WI38 (cell line): ENCODE results near the gene SNPH.
A peak's percentile ranks its signal among the peaks of the same experiment; 100 is the strongest.

ENCODE experiments used
- H3K4me3 ChIP-seq: 2 replicates; pipeline ENCODE4 v1.5.1; 2011; ENCODE audit warnings: low read depth, mild to moderate bottlenecking, control low read depth, low read length
- TF ChIP-seq, protein P1 (sequence below): IDR thresholded peaks from 2 replicates; pipeline ENCODE4 v1.5.1; 2012; ENCODE audit warnings: low read depth, mild to moderate bottlenecking, control low read depth, low read length

Gene SNPH

GRCh38 chr20:1267161-1267560 lies 1.1 kb downstream of the SNPH start:
- TF ChIP-seq, protein P1, sequence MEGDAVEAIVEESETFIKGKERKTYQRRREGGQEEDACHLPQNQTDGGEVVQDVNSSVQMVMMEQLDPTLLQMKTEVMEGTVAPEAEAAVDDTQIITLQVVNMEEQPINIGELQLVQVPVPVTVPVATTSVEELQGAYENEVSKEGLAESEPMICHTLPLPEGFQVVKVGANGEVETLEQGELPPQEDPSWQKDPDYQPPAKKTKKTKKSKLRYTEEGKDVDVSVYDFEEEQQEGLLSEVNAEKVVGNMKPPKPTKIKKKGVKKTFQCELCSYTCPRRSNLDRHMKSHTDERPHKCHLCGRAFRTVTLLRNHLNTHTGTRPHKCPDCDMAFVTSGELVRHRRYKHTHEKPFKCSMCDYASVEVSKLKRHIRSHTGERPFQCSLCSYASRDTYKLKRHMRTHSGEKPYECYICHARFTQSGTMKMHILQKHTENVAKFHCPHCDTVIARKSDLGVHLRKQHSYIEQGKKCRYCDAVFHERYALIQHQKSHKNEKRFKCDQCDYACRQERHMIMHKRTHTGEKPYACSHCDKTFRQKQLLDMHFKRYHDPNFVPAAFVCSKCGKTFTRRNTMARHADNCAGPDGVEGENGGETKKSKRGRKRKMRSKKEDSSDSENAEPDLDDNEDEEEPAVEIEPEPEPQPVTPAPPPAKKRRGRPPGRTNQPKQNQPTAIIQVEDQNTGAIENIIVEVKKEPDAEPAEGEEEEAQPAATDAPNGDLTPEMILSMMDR: no peak
- H3K4me3 ChIP-seq: peak overlapping the region; percentile 76

DNA sequence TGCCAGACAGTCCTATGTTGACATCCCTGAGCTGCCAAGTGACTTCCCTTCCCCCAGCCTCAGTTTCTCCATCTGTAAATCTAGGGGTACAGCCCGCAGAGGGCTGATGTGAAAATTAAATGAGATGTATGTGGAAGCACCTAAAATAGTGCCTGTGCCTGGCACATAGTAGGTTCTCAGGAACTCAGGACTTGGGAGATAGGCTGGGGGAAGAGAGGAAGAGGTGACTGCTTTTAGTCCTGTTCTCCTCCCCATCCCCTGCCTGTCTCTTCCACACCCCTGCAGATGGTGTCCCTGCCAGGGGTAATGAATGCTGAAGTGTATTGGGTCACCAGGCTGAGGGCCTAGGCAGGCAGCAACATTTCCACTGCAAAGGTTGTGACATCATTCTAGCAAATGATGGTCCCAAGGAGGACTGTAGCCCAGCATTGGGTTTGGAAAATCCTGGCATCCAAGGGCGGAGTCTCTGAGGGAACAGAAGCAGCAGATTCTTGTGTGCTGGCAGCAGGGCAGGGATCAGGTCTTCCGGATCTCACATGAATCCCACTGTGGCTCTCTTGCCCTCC lies 1.8 kb downstream of the SNPH start:
- TF ChIP-seq, protein P1: no peak
- no peak overlapping the region for H3K4me3 ChIP-seq

- H3K4me3 ChIP-seq: no peak overlapping the region
- TF ChIP-seq, protein P1: no peak
Observed at GRCh38 chr20:1269235-1269634, 3.1 kb downstream of the SNPH start.

DNA sequence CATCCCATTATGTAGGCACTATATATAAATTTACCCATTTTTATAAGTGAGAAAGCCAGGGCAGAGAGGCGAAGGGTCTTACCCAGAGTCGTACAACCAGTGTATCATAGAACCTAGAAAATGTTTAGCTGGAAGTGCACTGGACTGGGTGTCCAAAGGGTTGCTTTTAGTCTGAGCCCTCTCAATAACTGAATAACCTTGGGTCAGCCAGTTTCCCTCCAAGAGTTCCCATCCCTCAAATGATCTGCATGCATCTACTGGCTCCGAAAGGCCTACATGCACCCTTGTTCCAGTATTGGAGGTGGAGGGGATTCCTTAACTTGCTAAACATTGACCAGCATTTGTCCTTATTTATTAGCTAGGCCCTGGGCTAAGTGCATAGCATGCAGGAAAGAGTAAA lies 3.8 kb downstream of the SNPH start:
- H3K4me3 ChIP-seq: no peak overlapping the region
- TF ChIP-seq, protein P1: no peak

GRCh38 chr20:1272368-1273100 lies 6.4 kb downstream of the SNPH start:
- TF ChIP-seq, protein P1: no peak
- no peak overlapping the region for H3K4me3 ChIP-seq

- H3K4me3 ChIP-seq: no peak overlapping the region
- TF ChIP-seq, protein P1: no peak
Observed at GRCh38 chr20:1273366-1273765, 7.3 kb downstream of the SNPH start.

DNA sequence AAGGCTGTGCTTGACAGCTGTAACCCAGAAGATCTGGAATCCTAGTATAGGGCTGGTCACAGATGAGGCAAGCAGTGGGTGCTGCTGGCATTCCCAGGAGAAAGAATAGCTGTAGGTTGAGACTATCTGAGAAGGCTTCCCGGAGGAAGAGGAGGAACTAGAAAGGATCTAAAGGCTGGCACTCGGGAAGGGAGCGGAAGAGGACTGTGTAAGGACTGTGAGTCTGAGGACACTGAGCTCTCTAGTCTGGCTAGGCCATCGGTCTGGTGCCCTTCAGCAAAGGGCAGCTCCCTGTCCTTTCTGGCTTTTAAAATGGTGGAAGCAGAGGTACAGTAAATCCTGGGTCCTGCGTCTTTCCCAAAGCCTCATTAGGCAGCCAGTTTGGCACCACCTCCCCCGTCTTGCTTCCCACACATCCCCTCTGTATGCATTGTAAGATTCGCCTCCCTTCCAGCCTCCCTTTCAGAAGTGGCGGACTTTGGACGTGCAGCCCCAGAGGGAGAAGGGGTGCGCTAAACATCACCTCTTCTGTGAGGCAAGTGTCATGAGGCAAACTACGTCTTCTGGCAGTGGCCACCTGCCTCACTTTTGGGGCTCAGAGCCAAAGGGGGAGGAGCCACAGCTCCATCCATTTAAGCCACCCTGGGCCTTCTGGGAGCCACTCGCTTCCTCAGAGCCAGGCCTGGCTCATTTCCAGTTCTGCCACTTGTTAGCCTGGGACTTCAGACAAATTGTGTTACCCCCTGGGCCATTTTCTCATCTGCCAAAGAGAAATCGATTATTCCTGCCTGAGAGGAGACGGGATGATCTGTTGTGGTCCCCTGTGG lies 8.6 kb downstream of the SNPH start:
- TF ChIP-seq, protein P1: no peak
- no peak overlapping the region for H3K4me3 ChIP-seq
